Left kidney (tissue), 2 donors: ENCODE measurements around the gene JMY. TPM values are rescaled to one million over a fixed set of nuclear protein-coding genes. Genes with fewer than 3 reads are reported as not detected.

ENCODE experiments used
- DNase-seq: peaks from one replicate; pipeline ENCODE4 v3.0.0-alpha.2; 2013
- polyA plus RNA-seq: library from polyadenylated mRNA; unstranded; fragments of 120-200 nt; gene quantifications from one replicate; pipeline ENCODE4 v1.2.1, GENCODE V29; 2013; ENCODE audit not compliant: insufficient read length

The JMY gene
- polyA plus RNA-seq, 1 donor, result 29.9 TPM

DNA sequence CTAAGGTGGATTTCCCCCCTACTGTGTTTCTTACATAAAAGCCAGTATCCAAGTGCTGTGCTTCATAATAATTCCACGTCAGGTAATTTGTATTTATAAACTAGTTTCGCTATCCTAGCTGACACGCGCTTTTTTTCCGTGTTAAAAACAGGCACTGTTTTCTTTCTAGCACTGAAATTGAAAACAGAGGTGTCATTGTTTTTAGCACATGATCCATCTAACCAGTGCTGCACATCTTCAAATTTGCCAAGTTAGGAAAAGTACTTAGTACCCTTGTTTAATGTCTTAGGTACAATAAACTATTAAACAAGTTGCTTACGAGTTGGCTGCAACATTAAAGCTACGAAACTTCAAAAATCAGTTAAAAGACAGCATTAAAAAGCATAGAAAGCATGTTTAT is 49.9 kb downstream of the JMY start:
- DNase-seq, result no peak

DNA sequence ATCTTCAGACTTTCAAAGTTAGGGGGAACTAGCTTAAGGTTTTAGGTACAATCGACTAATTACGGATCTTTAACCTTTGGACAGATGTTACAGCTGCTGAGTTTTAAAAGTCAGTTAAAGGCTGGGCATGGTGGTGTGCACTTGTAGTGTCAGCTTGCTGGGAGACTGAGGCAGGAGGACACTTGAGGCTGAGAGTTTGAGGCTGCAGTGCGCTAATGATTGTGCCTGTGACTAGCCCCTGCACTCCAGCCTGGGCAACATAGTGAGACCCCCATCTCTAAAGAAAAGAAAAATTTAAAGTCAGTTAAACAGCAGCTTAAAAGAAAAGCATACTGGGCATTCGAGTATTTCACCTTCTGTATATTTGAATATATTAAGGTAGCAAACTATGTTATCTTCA is 51.4 kb downstream of the JMY start:
- DNase-seq, result no peak

DNA sequence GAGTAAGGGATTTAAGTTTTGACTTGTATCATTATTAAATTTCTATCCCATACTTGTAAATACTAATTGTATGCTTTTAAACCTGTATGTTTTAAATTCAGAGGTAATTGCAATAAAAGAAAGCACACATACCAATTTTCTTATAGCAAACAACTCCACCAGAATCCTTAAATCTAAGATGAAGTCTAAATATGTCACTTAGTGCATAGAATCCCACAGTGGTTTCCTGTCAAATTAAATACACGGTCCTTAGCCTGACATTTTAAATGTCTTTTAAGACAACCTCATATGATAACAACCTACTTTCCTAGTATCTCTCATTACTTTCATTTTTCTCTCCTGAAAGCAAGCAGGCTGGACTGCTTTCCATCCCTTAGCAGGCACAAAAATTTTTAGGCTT is 52.0 kb downstream of the JMY start:
- DNase-seq, result no peak

- no peak for DNase-seq
These were observed 59.1 kb downstream of the JMY start for GRCh38 chr5:79295029-79295428.

DNA sequence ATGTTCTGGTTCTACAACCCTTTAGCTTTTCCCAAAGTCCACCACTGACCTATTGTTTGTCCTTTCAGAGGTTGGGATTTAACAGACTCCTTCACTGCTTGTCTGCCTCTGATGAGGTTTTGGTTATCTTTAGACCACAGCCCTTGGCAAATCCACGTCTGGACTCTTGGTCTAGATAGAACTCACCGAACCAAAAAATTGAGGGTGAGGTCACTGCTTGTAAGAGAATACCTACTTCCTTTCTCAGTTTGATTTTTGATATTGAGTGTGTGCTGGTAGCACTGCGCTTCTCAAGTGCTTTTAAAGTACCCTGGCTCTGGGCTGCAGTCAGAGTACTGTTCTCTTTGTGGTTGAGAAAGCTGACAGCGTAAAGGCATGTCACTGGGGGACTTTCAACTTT is 61.7 kb downstream of the JMY start:
- DNase-seq, result peak; percentile 0

- no peak for DNase-seq
These were observed 65.2 kb downstream of the JMY start for GRCh38 chr5:79301046-79301712.

GRCh38 chr5:79302454-79302853 is 66.5 kb downstream of the JMY start:
- no peak for DNase-seq

GRCh38 chr5:79305706-79306105 is 69.8 kb downstream of the JMY start:
- DNase-seq, result no peak

- no peak for DNase-seq
These were observed 83.1 kb downstream of the JMY start for GRCh38 chr5:79318935-79319614.

DNA sequence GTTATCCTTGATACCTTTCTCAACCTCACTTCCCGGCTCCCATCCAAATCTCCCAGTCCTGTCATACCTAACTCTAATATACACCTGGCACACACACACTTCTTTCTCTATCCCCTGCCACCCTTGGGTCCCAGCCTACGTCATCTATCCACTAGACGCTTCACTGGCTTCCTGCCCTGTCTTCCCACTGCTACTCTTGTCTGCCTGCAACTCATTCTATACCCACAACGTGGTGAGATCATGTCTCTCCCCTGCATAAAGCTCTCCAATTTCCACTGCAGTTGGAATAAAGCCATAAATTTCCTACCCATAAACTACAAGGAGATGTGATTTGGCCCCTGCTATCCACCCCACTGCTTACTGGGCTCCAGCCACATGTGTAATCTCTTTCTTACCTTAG is 93.5 kb downstream of the JMY start:
- no peak for DNase-seq

GRCh38 chr5:79330071-79330470 is 94.1 kb downstream of the JMY start:
- DNase-seq, result no peak

DNA sequence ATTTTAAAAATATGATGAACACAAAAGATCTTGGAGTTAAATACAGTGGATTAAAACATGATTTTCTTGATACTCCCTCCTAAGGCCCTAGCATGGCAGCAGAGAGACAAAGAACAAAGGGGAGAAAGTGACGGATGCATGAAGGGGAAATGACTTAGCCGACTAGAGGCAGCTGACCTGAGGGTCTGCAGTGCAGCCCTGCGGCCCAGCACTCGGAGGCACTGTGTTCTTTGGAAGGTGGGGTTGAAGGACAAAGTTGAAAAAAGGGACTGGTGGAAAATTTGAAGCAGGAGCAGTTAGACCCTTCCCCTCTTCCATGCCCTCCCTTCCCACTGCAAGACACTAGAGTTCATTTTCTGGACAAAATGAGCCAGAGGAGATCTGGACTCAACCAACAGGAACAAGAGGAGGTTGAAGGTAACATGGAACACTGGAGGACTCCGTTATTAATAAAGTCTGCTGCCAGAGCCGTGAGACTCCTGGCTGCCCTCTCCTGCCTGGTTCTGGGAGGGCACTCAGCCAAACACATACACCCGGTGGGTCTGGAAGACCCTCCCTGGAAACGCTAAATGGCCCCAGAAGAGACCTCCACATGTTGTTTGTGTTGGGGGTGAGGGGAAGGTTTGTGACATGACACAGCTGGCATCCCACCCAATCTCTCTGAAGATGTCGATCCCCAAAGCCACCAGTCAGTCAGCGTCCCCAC is 98.1 kb downstream of the JMY start:
- no peak for DNase-seq

DNA sequence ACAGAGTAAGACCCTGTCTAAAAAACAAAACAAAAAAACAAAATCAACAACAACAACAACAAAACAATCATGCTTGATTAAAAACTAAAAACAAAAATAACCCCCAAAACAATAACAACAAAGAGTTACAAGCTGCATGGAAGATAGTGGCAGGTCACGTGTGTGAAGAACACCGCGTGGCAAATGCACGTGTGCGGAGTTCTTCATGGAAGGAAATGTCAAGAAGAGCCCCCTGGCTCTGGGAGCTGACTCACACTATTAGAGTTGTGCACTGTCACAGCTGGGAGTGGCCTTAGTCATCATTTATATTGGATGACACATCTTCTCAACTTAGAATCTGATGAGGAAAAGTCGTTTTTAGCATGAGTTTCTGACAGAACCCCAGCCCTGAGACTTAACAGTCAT is 110.5 kb downstream of the JMY start:
- DNase-seq, result no peak

DNA sequence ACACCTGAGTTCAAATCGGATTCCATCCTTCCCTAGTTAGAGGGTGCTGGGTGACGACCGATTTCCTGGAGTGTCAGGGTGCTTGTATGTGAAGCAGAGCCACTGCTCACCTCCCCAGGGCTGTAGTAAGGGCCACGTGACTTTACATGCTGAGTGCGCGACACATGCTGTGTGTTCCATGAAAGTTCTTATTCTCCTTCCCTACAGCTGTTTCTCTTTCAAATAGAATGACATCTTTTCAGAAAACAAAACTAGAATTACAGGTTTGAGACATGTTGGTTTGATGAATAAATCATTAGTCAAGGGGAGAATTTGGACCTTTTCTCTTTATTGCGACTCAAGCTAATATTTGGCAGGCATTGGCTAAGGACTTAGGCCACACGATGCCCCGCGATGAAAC is 113.1 kb downstream of the JMY start:
- DNase-seq, result no peak

- no peak for DNase-seq
These were observed 114.0 kb downstream of the JMY start for GRCh38 chr5:79349881-79350280.

DNA sequence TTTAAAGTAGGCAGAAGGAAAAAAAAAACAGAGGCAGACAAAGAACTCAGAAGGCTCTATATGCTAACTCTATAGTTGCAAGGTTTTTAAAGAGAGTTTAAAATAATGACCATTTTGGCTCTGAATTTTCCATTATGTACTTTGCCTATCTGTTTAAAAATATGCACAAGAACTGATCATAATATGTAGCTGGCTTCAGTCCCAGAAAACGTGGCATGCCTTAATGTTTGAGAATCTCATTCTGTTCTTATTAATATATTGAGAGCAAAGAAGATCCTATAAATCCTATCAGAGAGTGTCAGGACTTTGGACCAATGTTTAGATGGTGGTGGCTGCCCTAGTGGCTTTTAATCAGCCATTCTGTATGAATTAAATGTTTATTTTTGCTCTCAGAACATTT is 121.5 kb downstream of the JMY start:
- peak; percentile 5 for DNase-seq

Other genes with a start within 250 kb of the JMY start
- 23.9 TPM for gene DMGDH, start 166.5 kb upstream of the JMY start, polyA plus RNA-seq
- 49.9 TPM for gene BHMT2, start 166.4 kb upstream of the JMY start, polyA plus RNA-seq
- gene BHMT, start 124.3 kb upstream of the JMY start, polyA plus RNA-seq, result 348 TPM